B cell (primary cell): ENCODE results near the gene CCDC83. TPM values are rescaled to one million over a fixed set of nuclear protein-coding genes. Genes with fewer than 3 reads are reported as not detected.

Experiments used
- ATAC-seq: fragments of 200-7000 bp; cut with Tn5 transposase; one replicate; pipeline ENCODE4 v1.10.0; 2021; ENCODE audit warnings: low read depth, mild to moderate bottlenecking, moderate number of reproducible peaks, moderate library complexity
- CTCF ChIA-PET: fragments of 350-600 bp; sonication (Branson Sonifier 250); formaldehyde crosslinking; loops from one replicate; lab custom pipeline; 2021; ENCODE audit warnings: antibody characterized with exemption, inconsistent platforms; lab: Charles Lee
- POLR2A ChIA-PET: fragments of 350-600 bp; sonication (Branson Sonifier 250); formaldehyde crosslinking; loops from one replicate; lab custom pipeline; 2021; ENCODE audit warnings: antibody characterized with exemption; lab: Charles Lee
- DNase-seq: peaks from one replicate; pipeline ENCODE4 v3.0.0; 2013
- H2AFZ ChIP-seq: 2 replicates; pipeline ENCODE4 v1.6.1; 2012; ENCODE audit warnings: mild to moderate bottlenecking, low read depth, low read length; ENCODE audit not compliant: insufficient read depth, poor library complexity, severe bottlenecking
- H3K27ac ChIP-seq, 2 donors: 1 replicate in 1 of 2; 2 replicates in 1 of 2; pipeline ENCODE4 v1.5.1; 2012 to 2013; ENCODE audit warnings: low read length in 2 of 2, mild to moderate bottlenecking in 2 of 2, moderate library complexity in 1 of 2
- H3K27me3 ChIP-seq, 4 experiments: fragments of 200-600 bp in 1 of 4; sonication (generic) in 1 of 4; replicated peaks in 1 of 4; 1 replicate in 2 of 4; 2 replicates in 2 of 4; pipeline versions ENCODE4 v1.6.1 to v1.7.0; 2013 to 2016; ENCODE audit warnings: low read length in 3 of 4, mild to moderate bottlenecking in 2 of 4, mixed read lengths in 1 of 4, moderate library complexity in 1 of 4; ENCODE audit not compliant: insufficient read depth in 4 of 4, control insufficient read depth in 3 of 4; ENCODE audit errors: control extremely low read depth in 1 of 4
- H3K36me3 ChIP-seq, 2 experiments: replicated peaks in 1 of 2; 1 replicate in 1 of 2; 2 replicates in 1 of 2; pipeline versions ENCODE4 v1.6.1 to v1.7.1; 2013; ENCODE audit warnings: low read length in 1 of 2; ENCODE audit not compliant: insufficient read depth in 2 of 2, control insufficient read depth in 1 of 2; ENCODE audit errors: control extremely low read depth in 1 of 2, extremely low read depth in 1 of 2
- H3K4me1 ChIP-seq, 2 donors: fragments of 200-600 bp in 1 of 2; sonication (generic) in 1 of 2; 1 replicate in 1 of 2; 2 replicates in 1 of 2; pipeline versions ENCODE4 v1.5.1 to v1.6.1; 2013 to 2017; ENCODE audit warnings: low read length in 2 of 2; ENCODE audit not compliant: control insufficient read depth in 2 of 2, insufficient read depth in 2 of 2
- H3K4me2 ChIP-seq: replicated peaks from 2 replicates; pipeline ENCODE3; 2012; ENCODE audit warnings: mild to moderate bottlenecking, low read depth, low read length; ENCODE audit not compliant: poor library complexity, severe bottlenecking
- H3K4me3 ChIP-seq, 5 experiments: fragments of 200-600 bp in 1 of 5; sonication (generic) in 1 of 5; 1 replicate in 3 of 5; 2 replicates in 2 of 5; pipeline versions ENCODE4 v1.5.1 to v1.7.0; 2011 to 2016; ENCODE audit warnings: low read length in 4 of 5, mild to moderate bottlenecking in 4 of 5, low read depth in 2 of 5, control low read depth in 1 of 5, moderate library complexity in 1 of 5; ENCODE audit not compliant: insufficient read depth in 1 of 5; ENCODE audit errors: control extremely low read depth in 1 of 5, extremely low read depth in 1 of 5
- H3K79me2 ChIP-seq: fragments of 200-600 bp; sonication (generic); one replicate; pipeline ENCODE4 v1.6.0; 2016; ENCODE audit warnings: low read length; ENCODE audit not compliant: control insufficient read depth, insufficient read depth
- H3K9ac ChIP-seq: fragments of 200-600 bp; sonication (generic); 2 replicates; pipeline ENCODE4 v1.6.1; 2017; ENCODE audit warnings: mild to moderate bottlenecking, low read length, moderate library complexity
- H3K9me3 ChIP-seq, 3 donors: one replicate each; pipeline versions ENCODE4 v1.6.1 to v1.7.1; 2013; ENCODE audit warnings: low read length in 2 of 3; ENCODE audit not compliant: control insufficient read depth in 2 of 3, insufficient read depth in 1 of 3; ENCODE audit errors: control extremely low read depth in 1 of 3
- H4K20me1 ChIP-seq: 2 replicates; pipeline ENCODE4 v1.6.0; 2012; ENCODE audit warnings: mild to moderate bottlenecking, low read length; ENCODE audit not compliant: insufficient read depth, control insufficient read depth, poor library complexity, severe bottlenecking
- H3K27ac Mint-ChIP-seq: one replicate; pipeline ENCODE4 v1.8.0; 2021; ENCODE audit warnings: mixed read lengths
- H3K27me3 Mint-ChIP-seq: one replicate; pipeline ENCODE4 v1.8.0; 2021; ENCODE audit warnings: mixed read lengths
- H3K4me1 Mint-ChIP-seq: one replicate; pipeline ENCODE4 v1.8.0; 2021; ENCODE audit warnings: mixed read lengths
- H3K4me3 Mint-ChIP-seq: one replicate; pipeline ENCODE4 v1.8.0; 2021; ENCODE audit warnings: mixed read lengths
- H3K9me3 Mint-ChIP-seq: one replicate; pipeline ENCODE4 v1.8.0; 2022; ENCODE audit warnings: mixed read lengths; ENCODE audit not compliant: insufficient read depth
- EZH2 ChIP-seq: IDR thresholded peaks from 2 replicates; pipeline ENCODE4 v1.6.1; 2012; ENCODE audit warnings: borderline replicate concordance, low read depth, mild to moderate bottlenecking, moderate library complexity, low read length; ENCODE audit not compliant: insufficient read depth, poor library complexity, severe bottlenecking
- WGBS: methylation state at CpG from one replicate; pipeline ENCODE4 v1.1.5; 2013; ENCODE audit warnings: missing lambda C conversion rate; ENCODE audit not compliant: insufficient coverage; 5-methylcytosine and 5-hydroxymethylcytosine counted together
- intact Hi-C: fragments of 100-400 bp; cut with micrococcal nuclease; formaldehyde crosslinking; loops from one replicate; pipeline ENCODE4 v1.10.0; 2022
- polyA plus RNA-seq: library from polyadenylated mRNA; depleted of rRNA; stranded (reverse); fragments of >200 nt; gene quantifications from 2 replicates; pipeline ENCODE4 v1.2.3, GENCODE V29; 2012
- total RNA-seq, 2 donors: library from RNA; stranded (reverse); fragments of 120-200 nt in 1 of 2; gene quantifications; 1 replicate in 1 of 2; 2 replicates in 1 of 2; pipeline versions ENCODE4 v1.2.3 to v1.2.4, GENCODE V29; 2013 to 2022
- TF ChIP-seq, protein P1 (sequence below): fragments of 200-600 bp; IDR thresholded peaks from one replicate; pipeline ENCODE4 v1.8.0; 2022; ENCODE audit warnings: antibody characterized with exemption, mild to moderate bottlenecking

CCDC83 gene
- total and polyA plus RNA-seq, 2 donors (not counting 1 experiment from before 2014, with no cell fraction given): not detected

DNA sequence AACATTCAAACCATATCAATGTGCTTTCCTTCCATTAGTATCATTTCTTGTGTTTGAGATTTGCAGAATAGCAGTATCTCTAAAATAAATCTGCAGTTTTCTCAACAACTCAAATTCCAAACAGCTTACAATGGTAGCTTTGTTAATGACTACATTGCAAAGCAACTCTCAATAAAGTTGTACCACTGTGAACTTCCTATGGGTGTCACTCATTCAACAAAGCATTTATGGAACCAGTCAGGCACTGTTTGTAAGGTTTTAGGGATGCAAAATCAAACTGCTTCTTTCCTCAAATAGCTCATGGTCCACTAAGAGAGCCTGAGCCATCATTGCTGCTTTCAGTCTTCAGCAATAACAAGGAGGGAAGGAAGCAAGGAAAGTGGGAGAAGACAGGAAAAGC is 91.0 kb downstream of the CCDC83 start:
- H3K9ac ChIP-seq: no peak overlapping the region
- intact Hi-C loops: no loop called here
- no peaks in the 10 kb centered on the region for H3K4me1 Mint-ChIP-seq
- no peak overlapping the region for H2AFZ ChIP-seq
- no peak overlapping the region for H3K4me2 ChIP-seq
- H3K27ac ChIP-seq: no peak overlapping the region
- H4K20me1 ChIP-seq: no peaks in the 10 kb centered on the region
- ATAC-seq (no peak), DNase-seq (no peak)
- no peak overlapping the region for H3K27ac Mint-ChIP-seq
- no peaks in the 10 kb centered on the region for H3K36me3 ChIP-seq
- TF ChIP-seq, protein P1, sequence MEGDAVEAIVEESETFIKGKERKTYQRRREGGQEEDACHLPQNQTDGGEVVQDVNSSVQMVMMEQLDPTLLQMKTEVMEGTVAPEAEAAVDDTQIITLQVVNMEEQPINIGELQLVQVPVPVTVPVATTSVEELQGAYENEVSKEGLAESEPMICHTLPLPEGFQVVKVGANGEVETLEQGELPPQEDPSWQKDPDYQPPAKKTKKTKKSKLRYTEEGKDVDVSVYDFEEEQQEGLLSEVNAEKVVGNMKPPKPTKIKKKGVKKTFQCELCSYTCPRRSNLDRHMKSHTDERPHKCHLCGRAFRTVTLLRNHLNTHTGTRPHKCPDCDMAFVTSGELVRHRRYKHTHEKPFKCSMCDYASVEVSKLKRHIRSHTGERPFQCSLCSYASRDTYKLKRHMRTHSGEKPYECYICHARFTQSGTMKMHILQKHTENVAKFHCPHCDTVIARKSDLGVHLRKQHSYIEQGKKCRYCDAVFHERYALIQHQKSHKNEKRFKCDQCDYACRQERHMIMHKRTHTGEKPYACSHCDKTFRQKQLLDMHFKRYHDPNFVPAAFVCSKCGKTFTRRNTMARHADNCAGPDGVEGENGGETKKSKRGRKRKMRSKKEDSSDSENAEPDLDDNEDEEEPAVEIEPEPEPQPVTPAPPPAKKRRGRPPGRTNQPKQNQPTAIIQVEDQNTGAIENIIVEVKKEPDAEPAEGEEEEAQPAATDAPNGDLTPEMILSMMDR: no peak
- TF ChIP-seq EZH2: no peak
- H3K4me3 Mint-ChIP-seq: no peak overlapping the region
- no peak overlapping the region for H3K4me3 ChIP-seq
- no peaks in the 10 kb centered on the region for H3K27me3 Mint-ChIP-seq
- peaks cover 1 to 21% (median 8%) of the 10 kb centered on the region in 3 donors for H3K9me3 ChIP-seq
- H3K4me1 ChIP-seq: no peaks in the 10 kb centered on the region
- ChIA-PET POLR2A (no interaction called here), CTCF (no interaction called here)
- no peaks in the 10 kb centered on the region for H3K79me2 ChIP-seq
- peaks cover 2% of the 10 kb centered on the region for H3K9me3 Mint-ChIP-seq
- H3K27me3 ChIP-seq: no peaks in the 10 kb centered on the region

DNA sequence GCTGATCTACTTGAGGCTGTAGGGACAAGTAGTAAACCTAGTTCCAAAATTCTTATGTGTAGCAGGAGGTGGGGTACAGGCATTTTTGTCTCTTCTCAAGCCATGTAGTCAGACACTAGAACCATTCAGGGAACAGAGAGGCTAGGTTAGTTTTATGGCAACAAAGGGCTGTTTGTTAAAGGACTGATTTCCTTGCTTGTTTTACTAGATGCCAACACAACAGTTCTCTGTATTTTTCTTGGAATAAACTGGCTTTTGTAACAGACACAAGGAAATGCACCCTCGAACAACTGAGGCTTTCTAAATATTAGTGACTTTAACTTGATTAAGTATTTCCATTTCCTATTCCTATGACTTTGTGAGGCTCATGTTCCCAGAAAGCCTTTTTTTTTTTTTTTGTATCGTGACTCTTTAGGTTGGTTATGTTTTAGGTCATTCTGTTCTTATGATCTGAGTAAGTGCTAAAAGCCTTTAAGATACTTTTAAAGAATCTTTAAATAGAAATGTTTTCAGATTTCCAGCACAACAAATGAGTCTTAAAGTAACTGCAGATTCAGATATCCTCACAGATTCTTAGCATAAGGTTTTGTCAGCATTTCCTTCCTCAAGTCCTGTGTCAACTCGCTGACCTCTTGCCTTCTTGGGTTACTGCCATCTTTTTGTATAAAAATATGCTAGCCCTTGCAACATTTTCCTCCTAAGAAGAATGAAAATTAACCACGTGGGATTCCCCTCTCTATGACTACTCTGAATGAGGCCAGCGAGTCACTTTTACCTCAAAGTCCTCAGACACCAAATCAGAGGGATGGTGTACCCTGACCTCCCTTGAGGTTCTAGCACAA is 92.5 kb downstream of the CCDC83 start:
- Histone ChIP-seq H3K27ac (no peak overlapping the region), H3K4me2 (no peak overlapping the region), H4K20me1 (no peaks in the 10 kb centered on the region), H3K9ac (no peak overlapping the region), H3K36me3 (no peaks in the 10 kb centered on the region), H3K4me3 (no peak overlapping the region), H3K79me2 (no peaks in the 10 kb centered on the region), H3K9me3 (peaks cover 1 to 21% (median 8%) of the 10 kb centered on the region in 3 donors), H3K4me1 (no peaks in the 10 kb centered on the region), H3K27me3 (no peaks in the 10 kb centered on the region), H2AFZ (no peak overlapping the region)
- no peak for DNase-seq
- POLR2A ChIA-PET: no interaction called here
- H3K9me3 Mint-ChIP-seq: peaks cover 6% of the 10 kb centered on the region
- H3K4me1 Mint-ChIP-seq: no peaks in the 10 kb centered on the region
- no peak for ATAC-seq
- TF ChIP-seq, protein P1: no peak
- no peak for TF ChIP-seq EZH2
- no peak overlapping the region for H3K4me3 Mint-ChIP-seq
- intact Hi-C loops: no loop called here
- WGBS: 0% methylated on average over 1 of the region's 5 CpGs
- no peaks in the 10 kb centered on the region for H3K27me3 Mint-ChIP-seq
- no peak overlapping the region for H3K27ac Mint-ChIP-seq
- CTCF ChIA-PET: no interaction called here
